ENCODE results near the gene PVR.

The PVR gene

GRCh38 chr19:44700547-44700946 is 56.8 kb downstream of the PVR start:
- DNase-seq = no peak
- no peak overlapping the region for H3K27ac ChIP-seq (ENCODE audit: low read length)
- no peak overlapping the region for H3K4me3 ChIP-seq (ENCODE audit: low read depth in 1 of 2, low read length in 2 of 2)
- H2AFZ ChIP-seq (ENCODE audit: low read depth, low read length) = no peak overlapping the region
- no peaks in the 10 kb centered on the region for H3K4me1 ChIP-seq (ENCODE audit: insufficient read depth, low read length)
- no peak overlapping the region for H3K9ac ChIP-seq (ENCODE audit: low read depth, low read length)
- H3K79me2 ChIP-seq (ENCODE audit: insufficient read depth, low read length) = no peaks in the 10 kb centered on the region
- H3K9me3 ChIP-seq (ENCODE audit: insufficient read depth, low read length, severe bottlenecking) = no peaks in the 10 kb centered on the region
- H4K20me1 ChIP-seq (ENCODE audit: insufficient read depth, low read length) = peaks cover 3% of the 10 kb centered on the region; the same call in 1 of the 2 replicates
- H3K36me3 ChIP-seq (ENCODE audit: insufficient read depth, low read length) = no peaks in the 10 kb centered on the region
- TF ChIP-seq EZH2 (IDR thresholded peaks at IDR 0.05; ENCODE audit: borderline replicate concordance, low read depth, low read length, severe bottlenecking) = no peak
- TF ChIP-seq, protein P1, sequence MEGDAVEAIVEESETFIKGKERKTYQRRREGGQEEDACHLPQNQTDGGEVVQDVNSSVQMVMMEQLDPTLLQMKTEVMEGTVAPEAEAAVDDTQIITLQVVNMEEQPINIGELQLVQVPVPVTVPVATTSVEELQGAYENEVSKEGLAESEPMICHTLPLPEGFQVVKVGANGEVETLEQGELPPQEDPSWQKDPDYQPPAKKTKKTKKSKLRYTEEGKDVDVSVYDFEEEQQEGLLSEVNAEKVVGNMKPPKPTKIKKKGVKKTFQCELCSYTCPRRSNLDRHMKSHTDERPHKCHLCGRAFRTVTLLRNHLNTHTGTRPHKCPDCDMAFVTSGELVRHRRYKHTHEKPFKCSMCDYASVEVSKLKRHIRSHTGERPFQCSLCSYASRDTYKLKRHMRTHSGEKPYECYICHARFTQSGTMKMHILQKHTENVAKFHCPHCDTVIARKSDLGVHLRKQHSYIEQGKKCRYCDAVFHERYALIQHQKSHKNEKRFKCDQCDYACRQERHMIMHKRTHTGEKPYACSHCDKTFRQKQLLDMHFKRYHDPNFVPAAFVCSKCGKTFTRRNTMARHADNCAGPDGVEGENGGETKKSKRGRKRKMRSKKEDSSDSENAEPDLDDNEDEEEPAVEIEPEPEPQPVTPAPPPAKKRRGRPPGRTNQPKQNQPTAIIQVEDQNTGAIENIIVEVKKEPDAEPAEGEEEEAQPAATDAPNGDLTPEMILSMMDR (IDR thresholded peaks at IDR 0.05; ENCODE audit: borderline replicate concordance, extremely low read depth, low read length, poor library complexity, severe bottlenecking) = no peak
- ATAC-seq (ENCODE audit: insufficient read depth, low read depth) = no peak
- peaks cover 3% of the 10 kb centered on the region for H3K27me3 ChIP-seq (ENCODE audit: insufficient read depth, low read length, poor library complexity)
- H3K4me2 ChIP-seq (ENCODE audit: insufficient read depth, low read length) = no peak overlapping the region

GRCh38 chr19:44701228-44701627 is 57.5 kb downstream of the PVR start:
- H3K4me3 ChIP-seq (ENCODE audit: low read depth in 1 of 2, low read length in 2 of 2) = no peak overlapping the region
- H3K9ac ChIP-seq (ENCODE audit: low read depth, low read length) = no peak overlapping the region
- H3K4me2 ChIP-seq (ENCODE audit: insufficient read depth, low read length) = no peak overlapping the region
- no peak for ATAC-seq (ENCODE audit: insufficient read depth, low read depth)
- H3K4me1 ChIP-seq (ENCODE audit: insufficient read depth, low read length) = no peaks in the 10 kb centered on the region
- no peak for DNase-seq
- peaks cover 3% of the 10 kb centered on the region for H3K27me3 ChIP-seq (ENCODE audit: insufficient read depth, low read length, poor library complexity)
- H3K36me3 ChIP-seq (ENCODE audit: insufficient read depth, low read length) = no peaks in the 10 kb centered on the region
- peaks cover 3% of the 10 kb centered on the region; the same call in 1 of the 2 replicates for H4K20me1 ChIP-seq (ENCODE audit: insufficient read depth, low read length)
- no peak overlapping the region for H3K27ac ChIP-seq (ENCODE audit: low read length)
- TF ChIP-seq, protein P1 (IDR thresholded peaks at IDR 0.05; ENCODE audit: borderline replicate concordance, extremely low read depth, low read length, poor library complexity, severe bottlenecking) = no peak
- no peak for TF ChIP-seq EZH2 (IDR thresholded peaks at IDR 0.05; ENCODE audit: borderline replicate concordance, low read depth, low read length, severe bottlenecking)
- no peaks in the 10 kb centered on the region for H3K9me3 ChIP-seq (ENCODE audit: insufficient read depth, low read length, severe bottlenecking)
- H2AFZ ChIP-seq (ENCODE audit: low read depth, low read length) = no peak overlapping the region
- H3K79me2 ChIP-seq (ENCODE audit: insufficient read depth, low read length) = no peaks in the 10 kb centered on the region

GRCh38 chr19:44702551-44703176 is 59.0 kb downstream of the PVR start:
- H3K4me1 ChIP-seq (ENCODE audit: insufficient read depth, low read length) = no peaks in the 10 kb centered on the region
- H3K4me3 ChIP-seq (ENCODE audit: low read depth in 1 of 2, low read length in 2 of 2) = no peak overlapping the region
- H3K9me3 ChIP-seq (ENCODE audit: insufficient read depth, low read length, severe bottlenecking) = no peaks in the 10 kb centered on the region
- no peak for ATAC-seq (ENCODE audit: insufficient read depth, low read depth)
- H4K20me1 ChIP-seq (ENCODE audit: insufficient read depth, low read length) = 0 out of 2 replicates have a peak, but pooled peaks cover 1% of the 10 kb centered on the region
- H3K4me2 ChIP-seq (ENCODE audit: insufficient read depth, low read length) = no peak overlapping the region
- peaks cover 3% of the 10 kb centered on the region for H3K27me3 ChIP-seq (ENCODE audit: insufficient read depth, low read length, poor library complexity)
- DNase-seq = no peak
- no peak overlapping the region for H3K27ac ChIP-seq (ENCODE audit: low read length)
- no peak overlapping the region for H2AFZ ChIP-seq (ENCODE audit: low read depth, low read length)
- H3K79me2 ChIP-seq (ENCODE audit: insufficient read depth, low read length) = no peaks in the 10 kb centered on the region
- no peak for TF ChIP-seq EZH2 (IDR thresholded peaks at IDR 0.05; ENCODE audit: borderline replicate concordance, low read depth, low read length, severe bottlenecking)
- TF ChIP-seq, protein P1 (IDR thresholded peaks at IDR 0.05; ENCODE audit: borderline replicate concordance, extremely low read depth, low read length, poor library complexity, severe bottlenecking) = no peak
- no peak overlapping the region for H3K9ac ChIP-seq (ENCODE audit: low read depth, low read length)
- no peaks in the 10 kb centered on the region for H3K36me3 ChIP-seq (ENCODE audit: insufficient read depth, low read length)

All from DND-41 (cell line).